ENCODE measurements around the gene SIL1.

GRCh38 chr5:139117342-139117884 lies 80.8 kb downstream of the SIL1 start:
- TF ChIP-seq CTCF (optimal IDR thresholded peaks at IDR 0.05 in 1 of 3, IDR thresholded peaks at IDR 0.05 in 1 of 3, conservative IDR thresholded peaks at IDR 0.05 in 1 of 3; ENCODE audit: extremely low read depth in 1 of 3, insufficient read depth in 2 of 3, low read length in 3 of 3) (no peak), EZH2 (IDR thresholded peaks at IDR 0.05; ENCODE audit: low read length) (no peak)
